Neural progenitor cell (in vitro differentiated cells): Measurements from ENCODE around the gene ULBP2.

Experiments
- EZH2 ChIP-seq: fragments of 200-600 bp; sonication (generic); IDR thresholded peaks from 2 replicates; pipeline ENCODE4 v1.6.1; 2017; ENCODE audit warnings: antibody characterized with exemption, mild to moderate bottlenecking, moderate library complexity
- TF ChIP-seq, protein P1 (sequence below): fragments of 200-600 bp; sonication (generic); IDR thresholded peaks from 2 replicates; pipeline ENCODE4 v1.5.1; 2017; ENCODE audit warnings: antibody characterized with exemption, mild to moderate bottlenecking

DNA sequence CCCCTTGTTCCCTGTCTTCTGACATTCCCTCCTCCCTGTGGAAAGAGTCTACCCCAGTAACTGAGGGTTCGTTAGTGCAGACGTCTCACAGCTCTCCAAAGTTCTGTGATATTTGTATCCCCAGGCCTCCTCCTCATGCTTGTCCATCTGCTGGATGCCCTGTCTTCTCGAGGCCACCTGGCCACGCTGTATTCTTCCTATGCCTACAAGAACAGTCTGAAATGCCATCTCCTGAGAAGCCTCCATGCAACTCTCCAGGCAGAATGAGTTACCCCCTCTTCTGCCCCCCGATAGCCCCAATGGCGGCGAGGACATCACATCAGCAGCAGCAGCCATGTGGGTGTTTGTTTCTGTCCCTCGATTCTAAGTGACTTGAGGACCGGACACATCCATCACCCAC is 9.3 kb downstream of the ULBP2 start:
- TF ChIP-seq, protein P1, sequence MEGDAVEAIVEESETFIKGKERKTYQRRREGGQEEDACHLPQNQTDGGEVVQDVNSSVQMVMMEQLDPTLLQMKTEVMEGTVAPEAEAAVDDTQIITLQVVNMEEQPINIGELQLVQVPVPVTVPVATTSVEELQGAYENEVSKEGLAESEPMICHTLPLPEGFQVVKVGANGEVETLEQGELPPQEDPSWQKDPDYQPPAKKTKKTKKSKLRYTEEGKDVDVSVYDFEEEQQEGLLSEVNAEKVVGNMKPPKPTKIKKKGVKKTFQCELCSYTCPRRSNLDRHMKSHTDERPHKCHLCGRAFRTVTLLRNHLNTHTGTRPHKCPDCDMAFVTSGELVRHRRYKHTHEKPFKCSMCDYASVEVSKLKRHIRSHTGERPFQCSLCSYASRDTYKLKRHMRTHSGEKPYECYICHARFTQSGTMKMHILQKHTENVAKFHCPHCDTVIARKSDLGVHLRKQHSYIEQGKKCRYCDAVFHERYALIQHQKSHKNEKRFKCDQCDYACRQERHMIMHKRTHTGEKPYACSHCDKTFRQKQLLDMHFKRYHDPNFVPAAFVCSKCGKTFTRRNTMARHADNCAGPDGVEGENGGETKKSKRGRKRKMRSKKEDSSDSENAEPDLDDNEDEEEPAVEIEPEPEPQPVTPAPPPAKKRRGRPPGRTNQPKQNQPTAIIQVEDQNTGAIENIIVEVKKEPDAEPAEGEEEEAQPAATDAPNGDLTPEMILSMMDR, result no peak
- no peak for TF ChIP-seq EZH2
